Fibroblast of peridontal ligament (primary cell): ENCODE data around the gene TBKBP1.
A peak's percentile ranks its signal among the peaks of the same experiment; 100 is the strongest.

Experiments used
- DNase-seq: peaks from one replicate; pipeline ENCODE4 v3.0.0-alpha.2; 2010; ENCODE audit errors: extremely low read depth

TBKBP1 gene

GRCh38 chr17:47712330-47713023 is 18.5 kb downstream of the TBKBP1 start:
- no peak for DNase-seq

GRCh38 chr17:47713980-47714700 is 20.2 kb downstream of the TBKBP1 start:
- DNase-seq, result no peak

- no peak for DNase-seq
Measured at GRCh38 chr17:47714773-47715396, 20.9 kb downstream of the TBKBP1 start.

- DNase-seq, result no peak
Measured at GRCh38 chr17:47715669-47716325, 21.8 kb downstream of the TBKBP1 start.

- no peak for DNase-seq
Measured at GRCh38 chr17:47716375-47716774, 22.4 kb downstream of the TBKBP1 start.

GRCh38 chr17:47717261-47717697 is 23.3 kb downstream of the TBKBP1 start:
- DNase-seq, result no peak

- no peak for DNase-seq
Measured at GRCh38 chr17:47717979-47718621, 24.1 kb downstream of the TBKBP1 start.

GRCh38 chr17:47718634-47719405 is 24.9 kb downstream of the TBKBP1 start:
- DNase-seq, result no peak

GRCh38 chr17:47719411-47720152 is 25.6 kb downstream of the TBKBP1 start:
- DNase-seq, result peak; percentile 77

GRCh38 chr17:47720196-47720595 is 26.2 kb downstream of the TBKBP1 start:
- no peak for DNase-seq

- no peak for DNase-seq
Measured at GRCh38 chr17:47720754-47721533, 27.0 kb downstream of the TBKBP1 start.

GRCh38 chr17:47721725-47722124 is 27.8 kb downstream of the TBKBP1 start:
- no peak for DNase-seq

GRCh38 chr17:47724705-47725104 is 30.7 kb downstream of the TBKBP1 start:
- no peak for DNase-seq

GRCh38 chr17:47725446-47726111 is 31.6 kb downstream of the TBKBP1 start:
- DNase-seq, result no peak

- DNase-seq, result no peak
Measured at GRCh38 chr17:47726796-47727703, 33.1 kb downstream of the TBKBP1 start.

- DNase-seq, result no peak
Measured at GRCh38 chr17:47727704-47728036, 33.7 kb downstream of the TBKBP1 start.

GRCh38 chr17:47728214-47728877 is 34.4 kb downstream of the TBKBP1 start:
- no peak for DNase-seq

- DNase-seq, result no peak
Measured at GRCh38 chr17:47729476-47729875, 35.5 kb downstream of the TBKBP1 start.
